Measurements from ENCODE around the gene RELT.

GRCh38 chr11:73404506-73405145 lies 28.4 kb downstream of the RELT start:
- TF ChIP-seq CTCF (IDR thresholded peaks at IDR 0.05) (no peak), POLR2AphosphoS5 (IDR thresholded peaks at IDR 0.05) (no peak)

Measured in upper lobe of left lung (tissue), 4 donors.